GM12878 (cell line): ENCODE data around the gene SMIM38. TPM values are rescaled to one million over a fixed set of nuclear protein-coding genes. Genes with fewer than 3 reads are reported as not detected.

Experiments used
- ATAC-seq: fragments of 200-7000 bp; cut with Tn5 transposase; 3 replicates; pipeline ENCODE4 v1.9.1; 2020; ENCODE audit warnings: mild to moderate bottlenecking, moderate library complexity
- BruUV-seq: library from RNA; stranded (reverse); fragments of 400-500 nt; replicated peaks from 2 replicates; lab custom pipeline; 2021; lab: Mats Ljungman, UMichigan
- CTCF ChIA-PET: fragments of 300-600 bp; sonication (Branson Sonifier 250); formaldehyde crosslinking; extraction: SDS; loops from one replicate; lab custom pipeline; 2021; ENCODE audit warnings: inconsistent platforms; lab: Yijun Ruan, JAX
- POLR2A ChIA-PET: fragments of 350-600 bp; formaldehyde crosslinking; extraction: SDS; loops from one replicate; lab custom pipeline; 2021; ENCODE audit warnings: inconsistent platforms; lab: Charles Lee
- RAD21 ChIA-PET: fragments of 300-600 bp; sonication (Branson Sonifier 250); formaldehyde crosslinking; loops from one replicate; lab custom pipeline; 2023; ENCODE audit warnings: antibody characterized with exemption; ENCODE audit not compliant: unreplicated experiment; lab: Charles Lee
- SMC1A ChIA-PET: fragments of 300-600 bp; sonication (Branson Sonifier 250); formaldehyde crosslinking; loops from one replicate; lab custom pipeline; 2023; ENCODE audit not compliant: unreplicated experiment, uncharacterized antibody; lab: Charles Lee
- DNase-seq: peaks from one replicate; pipeline ENCODE4 v3.0.0-alpha.2; 2011; ENCODE audit warnings: low read depth, low spot score
- FAIRE-seq: peaks from 3 replicates; lab custom pipeline; 2011; peaks lifted over from hg19 to GRCh38; lab: Jason Lieb, UNC
- H2AFZ ChIP-seq: 2 replicates; pipeline ENCODE4 v1.6.0; 2011; ENCODE audit warnings: low read depth, low read length, control low read depth; ENCODE audit not compliant: control insufficient read depth
- H3K27ac ChIP-seq: 2 replicates; pipeline ENCODE4 v1.5.1; 2011; ENCODE audit warnings: control low read depth; ENCODE audit not compliant: control insufficient read depth, insufficient read depth
- H3K27me3 ChIP-seq, 2 experiments: replicated peaks in 1 of 2; 2 replicates each; pipeline versions ENCODE4 v1.6.0 to v1.6.1; 2011; ENCODE audit warnings: low read length in 1 of 2; ENCODE audit not compliant: control insufficient read depth in 2 of 2, insufficient read depth in 2 of 2
- H3K36me3 ChIP-seq, 2 experiments: 2 replicates each; pipeline ENCODE4 v1.5.1; 2011; ENCODE audit warnings: low read length in 1 of 2; ENCODE audit not compliant: control insufficient read depth in 2 of 2, insufficient read depth in 2 of 2
- H3K4me1 ChIP-seq: 2 replicates; pipeline ENCODE4 v1.6.1; 2011; ENCODE audit warnings: mild to moderate bottlenecking, low read length, moderate library complexity, mixed read lengths; ENCODE audit not compliant: control insufficient read depth, insufficient read depth
- H3K4me2 ChIP-seq: 2 replicates; pipeline ENCODE4 v1.6.0; 2011; ENCODE audit warnings: control low read depth; ENCODE audit not compliant: control insufficient read depth, insufficient read depth
- H3K4me3 ChIP-seq: fragments of 200-600 bp; sonication (generic); 2 replicates; pipeline ENCODE4 v1.5.1; 2016
- H3K79me2 ChIP-seq: 2 replicates; pipeline ENCODE4 v1.6.0; 2011; ENCODE audit warnings: low read length; ENCODE audit not compliant: control insufficient read depth, insufficient read depth
- H3K9ac ChIP-seq: 2 replicates; pipeline ENCODE4 v1.8.0; 2011; ENCODE audit warnings: low read length, control low read depth, mixed read lengths; ENCODE audit not compliant: control insufficient read depth, insufficient read depth
- H3K9me3 ChIP-seq: replicated peaks from 3 replicates; pipeline ENCODE4 v1.5.1; 2011; ENCODE audit warnings: mild to moderate bottlenecking, low read length; ENCODE audit not compliant: control insufficient read depth, insufficient read depth
- H4K20me1 ChIP-seq: 2 replicates; pipeline ENCODE4 v1.6.0; 2011; ENCODE audit not compliant: control insufficient read depth, insufficient read depth
- ATF2 ChIP-seq: IDR thresholded peaks from 2 replicates; pipeline ENCODE4 v1.6.1; 2012; ENCODE audit warnings: low read length, inconsistent platforms
- ATF3 ChIP-seq: IDR thresholded peaks from 2 replicates; pipeline ENCODE4 v1.6.1; 2011; ENCODE audit warnings: low read depth, mild to moderate bottlenecking, low read length, moderate library complexity, borderline replicate concordance; ENCODE audit errors: extremely low read depth
- E4F1 ChIP-seq: fragments of 450-650 bp; IDR thresholded peaks from 2 replicates; pipeline ENCODE4 v1.6.1; 2018; ENCODE audit warnings: borderline replicate concordance, mild to moderate bottlenecking; ENCODE audit not compliant: partially characterized antibody
- ELK1 ChIP-seq: IDR thresholded peaks from 2 replicates; pipeline ENCODE4 v1.6.1; 2012; ENCODE audit warnings: low read depth, low read length, improper control_type of control experiment
- HDAC2 ChIP-seq: fragments of 200-600 bp; sonication (generic); IDR thresholded peaks from 2 replicates; pipeline ENCODE4 v1.6.1; 2017
- IRF4 ChIP-seq: IDR thresholded peaks from 2 replicates; pipeline ENCODE4 v1.6.1; 2011; ENCODE audit warnings: low read depth, low read length
- MYB ChIP-seq: fragments of 150-350 bp; IDR thresholded peaks from 2 replicates; pipeline ENCODE4 v1.6.1; 2014; ENCODE audit warnings: mild to moderate bottlenecking, low read depth, low read length, borderline replicate concordance
- PAX5 ChIP-seq: IDR thresholded peaks from 2 replicates; pipeline ENCODE4 v1.6.1; 2011; ENCODE audit warnings: low read depth, low read length, borderline replicate concordance
- POU2F2 ChIP-seq: IDR thresholded peaks from 3 replicates; pipeline ENCODE4 v1.6.1; 2011; ENCODE audit warnings: low read depth, mild to moderate bottlenecking, low read length, borderline replicate concordance
- SKIL ChIP-seq: fragments of 450-650 bp; IDR thresholded peaks from 2 replicates; pipeline ENCODE4 v1.6.1; 2017; ENCODE audit warnings: mild to moderate bottlenecking, low read depth, inconsistent platforms; ENCODE audit not compliant: poor library complexity, severe bottlenecking
- TBL1XR1 ChIP-seq: IDR thresholded peaks from 2 replicates; pipeline ENCODE4 v1.6.1; 2012; ENCODE audit warnings: low read depth, low read length, improper control_type of control experiment
- ZBED1 ChIP-seq: IDR thresholded peaks from 2 replicates; pipeline ENCODE4 v1.6.1; 2016; ENCODE audit warnings: borderline replicate concordance
- ZBTB33 ChIP-seq: fragments of 450-650 bp; IDR thresholded peaks from 2 replicates; pipeline ENCODE4 v1.6.1; 2017; ENCODE audit warnings: mild to moderate bottlenecking
- WGBS: methylation state at CpG from one replicate; pipeline ENCODE4 v1.1.6; 2016; ENCODE audit warnings: low lambda C conversion rate; ENCODE audit not compliant: insufficient replicate concordance, insufficient coverage; ENCODE audit errors: missing lambda C conversion rate; 5-methylcytosine and 5-hydroxymethylcytosine counted together
- in situ Hi-C: fragments of 300-500 bp; cut with MboI; formaldehyde crosslinking; loops from 9 replicates; pipeline ENCODE4 v1.14.3; 2018; ENCODE audit warnings: mixed read lengths
- intact Hi-C: fragments of 100-400 bp; cut with micrococcal nuclease; formaldehyde crosslinking; loops from one replicate; pipeline ENCODE4 v1.14.2; 2022; ENCODE audit not compliant: unreplicated experiment
- polyA plus RNA-seq, 11 experiments: library from polyadenylated mRNA; depleted of rRNA in 4 of 11; unstranded in 6 of 11; stranded (reverse) in 5 of 11; fragments of >200 nt; fragmentation: Nextera tagmentation in 4 of 11; fragmentation: Illumina TruSeq in 1 of 11; extraction: Ambion mirVana in 4 of 11; extraction: Trizol in 1 of 11; gene quantifications; 1 replicate in 1 of 11; 2 replicates in 10 of 11; pipeline versions ENCODE4 v1.2.1 to v1.2.3, GENCODE V29; 2011 to 2016; ENCODE audit warnings: inconsistent platforms in 2 of 11, missing spikeins in 2 of 11, low read depth in 1 of 11
- total RNA-seq, 4 experiments: library from RNA; depleted of rRNA in 3 of 4; stranded (reverse); fragments of >200 nt in 3 of 4; fragmentation: Illumina TruSeq in 1 of 4; extraction: Trizol in 1 of 4; gene quantifications; 2 replicates each; pipeline versions ENCODE4 v1.2.1 to v1.2.3, GENCODE V29; 2013 to 2021

The SMIM38 gene
- total and polyA plus RNA-seq, 10 of the 15 experiments (the other 5 are each of a cell fraction or from before 2014, with no cell fraction given), result 0.15 to 5.0 (median 2.1) TPM; not detected in 1

GRCh38 chr11:69113226-69113625, 42.5 kb upstream of the SMIM38 start:
- no peak for DNase-seq

More at GRCh38 chr11:69113226-69113625, 42.5 kb upstream of the SMIM38 start:
- no peaks in the 10 kb centered on the region for H3K36me3 ChIP-seq
- H3K27me3 ChIP-seq, result no peaks in the 10 kb centered on the region; a peak in 1 of 4 replicates
- H3K27ac ChIP-seq, result no peak overlapping the region
- no peak overlapping the region for H3K4me3 ChIP-seq
- intact Hi-C loops, result no loop called here
- RAD21 ChIA-PET, result no interaction called here
- SMC1A ChIA-PET, result interaction anchor here (1.3 kb wide), 1 partner anchor 14 kb away, joined by 4 read pairs; no protein-coding TSS in a partner anchor
- CTCF ChIA-PET, result no interaction called here
- H3K9me3 ChIP-seq, result no peaks in the 10 kb centered on the region; the same call in 1 of the 3 replicates
- 28% methylated on average over 10 of the region's 10 CpGs for WGBS
- no peak for FAIRE-seq
- H3K4me1 ChIP-seq, result no peaks in the 10 kb centered on the region
- POLR2A ChIA-PET, result no interaction called here
- no peak overlapping the region for H3K9ac ChIP-seq
- in situ Hi-C loops, result no loop called here
- H3K4me2 ChIP-seq, result no peak overlapping the region
- H4K20me1 ChIP-seq, result no peaks in the 10 kb centered on the region
- BruUV-seq, result no TSS peak
- ATAC-seq, result no peak
- H2AFZ ChIP-seq, result no peak overlapping the region
- no peak for TF ChIP-seq ATF2
- no peak for TF ChIP-seq IRF4
- TF ChIP-seq ZBTB33, result no peak
- no peak for TF ChIP-seq ELK1
- TF ChIP-seq PAX5, result no peak
- no peak for TF ChIP-seq HDAC2
- no peak for TF ChIP-seq E4F1
- no peak for TF ChIP-seq SKIL
- TF ChIP-seq ATF3, result no peak
- TF ChIP-seq TBL1XR1, result no peak
- TF ChIP-seq POU2F2, result no peak
- TF ChIP-seq ZBED1, result no peak
- no peak for TF ChIP-seq MYB
- no peaks in the 10 kb centered on the region for H3K79me2 ChIP-seq
